Measurements from ENCODE around the gene MRGPRX2.

- no peak for TF ChIP-seq CTCF (IDR thresholded peaks at IDR 0.05; ENCODE audit: low read depth, low read length)
- TF ChIP-seq MYC (IDR thresholded peaks at IDR 0.05; ENCODE audit: low read depth, low read length): no peak
Observed at GRCh38 chr11:19101796-19102520, 41.4 kb upstream of the MRGPRX2 start.
